ENCODE data around the gene BRAT1. TPM values are rescaled to one million over a fixed set of nuclear protein-coding genes. Genes with fewer than 3 reads are reported as not detected.

Gene BRAT1
- total RNA-seq, 1 experiment from 2014 or later = 50.0 TPM

- peaks cover 9% of the 10 kb centered on the region for H3K9me3 Mint-ChIP-seq
- POLR2A ChIA-PET = interaction anchor here (0.6 kb wide), 1 partner anchor 783 kb away, joined by 4 read pairs; no protein-coding TSS in a partner anchor
- CTCF ChIA-PET = interaction anchor here (1.5 to 2.2 kb wide), 3 partner anchors 13 to 222 kb away, joined by 4 to 8 read pairs (median 5); no protein-coding TSS in a partner anchor
- H3K27ac Mint-ChIP-seq = no peak overlapping the region
- no peak overlapping the region for H3K4me3 Mint-ChIP-seq
- DNase-seq (ENCODE audit: low spot score) (no peak), ATAC-seq (no peak)
- H3K27me3 Mint-ChIP-seq (ENCODE audit: low read depth) = no peaks in the 10 kb centered on the region
- TF ChIP-seq FOXP4 (CRISPR knock-in tag; IDR thresholded peaks at IDR 0.05) = no peak
- TF ChIP-seq ETV6 (CRISPR knock-in tag; IDR thresholded peaks at IDR 0.05) = no peak
- no peak for TF ChIP-seq ZNF423 (CRISPR knock-in tag; IDR thresholded peaks at IDR 0.05)
- TF ChIP-seq MYBL2 (CRISPR knock-in tag; IDR thresholded peaks at IDR 0.05) = no peak
- TF ChIP-seq FOXP1 (CRISPR knock-in tag; IDR thresholded peaks at IDR 0.05; ENCODE audit: borderline replicate concordance) = no peak
- TF ChIP-seq E2F5 (CRISPR knock-in tag; IDR thresholded peaks at IDR 0.05) = no peak
- TF ChIP-seq RELA (CRISPR knock-in tag; IDR thresholded peaks at IDR 0.05; ENCODE audit: borderline replicate concordance) = no peak
- no peak for TF ChIP-seq JAZF1 (CRISPR knock-in tag; IDR thresholded peaks at IDR 0.05)
- no peak for TF ChIP-seq E2F4 (CRISPR knock-in tag; IDR thresholded peaks at IDR 0.05; ENCODE audit: borderline replicate concordance, low read depth)
- no peak for TF ChIP-seq SP1 (CRISPR knock-in tag; conservative IDR thresholded peaks at IDR 0.05)
- TF ChIP-seq AFF4 (CRISPR knock-in tag; IDR thresholded peaks at IDR 0.05; ENCODE audit: borderline replicate concordance) = no peak
- TF ChIP-seq USF2 (CRISPR knock-in tag; IDR thresholded peaks at IDR 0.05) = no peak
- no peak for TF ChIP-seq IRF1 (CRISPR knock-in tag; IDR thresholded peaks at IDR 0.05)
- TF ChIP-seq AR (CRISPR knock-in tag; IDR thresholded peaks at IDR 0.05) = no peak
- TF ChIP-seq ZMAT4 (CRISPR knock-in tag; IDR thresholded peaks at IDR 0.05) = no peak
- H3K4me1 Mint-ChIP-seq = no peaks in the 10 kb centered on the region
- H3K36me3 Mint-ChIP-seq = no peaks in the 10 kb centered on the region
Observed at GRCh38 chr7:2488272-2488645, 67.1 kb downstream of the BRAT1 start.

Small RNA genes lying within 50 kb of the gene (microRNA-seq; reads per million reads assigned to microRNA genes)
- not detected for gene MIR4648 (ENCODE audit: borderline number of aligned reads)

Other genes with a start within 250 kb of the BRAT1 start
- gene SNX8, start 241.1 kb downstream of the BRAT1 start, total RNA-seq (2021) = 44.9 to 50.8 TPM (median 49.6 TPM) in 3 replicates
- 300 to 361 TPM (median 304 TPM) in 3 replicates for gene EIF3B, start 200.7 kb downstream of the BRAT1 start, total RNA-seq (2021)
- 18.3 to 21.7 TPM (median 20.7 TPM) in 3 replicates for gene CHST12, start 151.9 kb downstream of the BRAT1 start, total RNA-seq (2021)
- not detected in 3 replicates for gene GRIFIN, start 79.1 kb downstream of the BRAT1 start, total RNA-seq (2021)
- 24.1 to 29.4 TPM (median 26.5 TPM) in 3 replicates for gene LFNG, start 35.8 kb downstream of the BRAT1 start, total RNA-seq (2021)
- 4.4 to 4.7 TPM (median 4.6 TPM) in 3 replicates for gene IQCE, start 3.5 kb upstream of the BRAT1 start, total RNA-seq (2021)
- gene TTYH3, start 76.5 kb upstream of the BRAT1 start, total RNA-seq (2021) = 178 to 190 TPM (median 181 TPM) in 3 replicates
- 0.85 to 1.4 TPM (median 1.4 TPM) in 3 replicates for gene AMZ1, start 132.7 kb upstream of the BRAT1 start, total RNA-seq (2021)

Measured in WTC11 (cell line).